ENCODE measurements around the gene MRPL41.
"Not testable (repeated sequence)": the region's sequence is repeated elsewhere in the genome, so short reads cannot be mapped to it uniquely, and the experiment has no call there.

The MRPL41 gene

DNA sequence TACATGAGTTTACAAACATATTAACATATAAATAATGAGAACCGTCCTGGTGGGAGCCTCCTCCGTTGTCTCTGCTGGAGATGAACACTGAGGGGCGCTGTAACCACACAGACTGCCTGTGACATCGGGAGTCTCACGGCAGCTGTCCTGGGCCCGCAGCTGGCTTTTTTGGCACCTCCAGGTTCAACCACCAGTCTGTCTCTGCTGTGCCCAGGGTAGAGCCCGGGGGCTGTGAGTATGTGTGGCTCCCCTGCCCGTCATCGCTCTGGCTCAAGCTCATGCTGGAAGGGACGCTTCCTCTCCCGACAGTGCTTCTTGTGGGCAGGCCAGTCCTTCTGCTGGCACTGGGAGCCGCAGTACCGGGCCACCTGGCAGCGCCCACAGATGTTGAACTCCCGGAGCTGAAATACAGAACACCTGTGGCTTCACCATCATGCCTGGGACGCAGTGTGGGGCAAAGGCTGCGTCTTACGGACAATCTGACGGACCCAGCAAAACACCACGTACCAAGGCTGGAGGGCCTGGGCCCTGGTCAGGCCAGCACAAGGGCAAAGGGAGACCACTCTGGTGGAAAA, 30.7 kb downstream of the MRPL41 start:
- DNase-seq (ENCODE audit: low spot score) = no peak

DNA sequence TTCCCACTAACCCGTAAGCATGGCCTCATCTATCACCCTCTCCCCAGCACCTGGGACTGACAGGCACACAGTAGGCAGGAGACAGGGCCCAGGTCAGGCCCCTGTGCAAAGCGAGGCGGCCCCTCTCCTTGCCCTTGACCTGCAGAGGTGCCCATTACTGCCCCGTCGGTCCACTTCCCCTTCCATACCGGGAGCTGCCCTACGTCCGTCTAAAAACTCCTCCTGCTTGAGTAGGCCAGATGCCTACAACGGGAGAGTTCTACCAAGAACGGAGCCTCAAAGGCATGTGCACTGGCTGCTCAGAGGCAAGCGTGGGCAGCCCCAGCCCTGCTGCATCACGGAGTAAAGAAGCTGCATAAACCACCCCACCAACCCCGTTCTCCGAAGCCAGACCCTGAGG, 31.7 kb downstream of the MRPL41 start:
- no peak for DNase-seq (ENCODE audit: low spot score)

DNA sequence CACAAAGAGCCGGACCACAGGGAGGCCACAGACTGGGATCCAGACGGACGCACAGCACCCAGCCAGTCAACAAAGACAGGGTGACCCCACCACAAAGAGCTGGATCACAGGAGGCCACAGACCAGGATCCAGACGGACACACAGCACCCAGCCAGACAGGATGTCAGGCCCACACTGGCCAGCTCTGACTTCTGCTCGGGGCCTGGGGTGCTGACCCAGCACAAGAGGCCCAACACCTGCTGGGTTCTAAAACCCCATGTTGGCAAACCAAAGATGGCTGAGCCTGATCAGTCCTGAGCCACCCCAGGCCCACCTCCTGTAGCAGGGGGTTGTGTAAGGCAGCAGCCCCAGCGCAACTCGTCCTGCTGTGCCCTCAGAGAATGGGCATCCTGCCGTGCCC, 32.3 kb downstream of the MRPL41 start:
- DNase-seq (ENCODE audit: low spot score) = no peak

DNA sequence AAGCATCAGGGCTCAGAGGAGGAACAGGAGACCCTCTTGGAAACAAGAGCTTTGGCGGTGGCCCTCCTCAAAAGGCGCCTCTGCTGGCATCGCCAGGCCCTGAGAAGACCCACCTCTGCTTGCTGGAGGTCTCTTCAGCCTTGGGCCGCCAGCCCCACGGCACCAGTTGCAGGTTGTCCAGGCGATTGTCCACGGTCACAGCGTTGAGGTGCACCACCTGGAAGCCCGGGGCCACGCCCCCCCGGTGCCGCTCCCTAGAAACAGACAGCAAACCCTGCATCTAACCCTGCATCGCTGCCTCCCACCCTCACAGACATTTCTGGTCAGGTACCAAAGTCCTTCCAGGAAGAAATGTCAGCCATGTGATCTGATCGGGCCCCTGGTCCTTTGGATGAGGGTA, 35.2 kb downstream of the MRPL41 start:
- DNase-seq (ENCODE audit: low spot score) = no peak

DNA sequence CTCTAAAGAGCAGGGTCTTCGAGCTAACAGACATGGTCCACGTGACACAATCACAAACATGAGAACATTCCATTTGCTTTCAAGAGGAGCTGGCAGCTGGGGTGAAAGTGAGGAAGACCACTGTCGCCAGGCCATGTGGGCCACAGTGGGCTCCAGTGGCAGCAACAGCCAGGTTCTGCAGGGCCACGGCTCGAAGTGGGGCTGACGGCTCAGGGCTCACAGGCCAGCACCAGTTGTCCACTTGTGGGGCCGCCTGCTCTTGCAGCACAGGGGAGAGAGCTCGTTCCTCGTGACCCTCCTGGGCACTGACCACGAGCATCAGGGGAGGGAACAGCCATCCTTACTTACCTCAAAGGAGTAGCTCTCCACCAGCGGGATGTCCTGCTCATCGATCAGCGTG, 36.6 kb downstream of the MRPL41 start:
- DNase-seq (ENCODE audit: low spot score) = no peak

DNA sequence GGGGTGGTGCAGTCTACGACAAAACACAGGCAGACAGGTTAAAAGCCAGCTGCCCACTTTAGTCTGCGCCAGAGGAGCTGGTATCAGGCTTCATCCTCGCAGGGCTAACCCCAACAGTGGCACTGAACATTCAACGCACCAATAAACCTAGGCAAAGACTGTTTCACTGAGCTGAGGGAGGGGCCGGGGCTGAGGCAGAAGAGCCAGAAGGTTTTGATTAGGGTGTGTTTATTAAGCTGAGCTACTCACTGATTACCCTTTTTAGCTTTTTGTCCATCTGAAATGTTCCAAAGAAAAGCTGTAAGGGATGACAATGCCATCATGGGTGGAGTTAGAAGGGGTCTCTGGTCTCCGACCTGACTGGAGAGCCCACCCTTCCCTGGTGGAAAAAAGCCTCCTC, 37.2 kb downstream of the MRPL41 start:
- DNase-seq (ENCODE audit: low spot score) = no peak

DNA sequence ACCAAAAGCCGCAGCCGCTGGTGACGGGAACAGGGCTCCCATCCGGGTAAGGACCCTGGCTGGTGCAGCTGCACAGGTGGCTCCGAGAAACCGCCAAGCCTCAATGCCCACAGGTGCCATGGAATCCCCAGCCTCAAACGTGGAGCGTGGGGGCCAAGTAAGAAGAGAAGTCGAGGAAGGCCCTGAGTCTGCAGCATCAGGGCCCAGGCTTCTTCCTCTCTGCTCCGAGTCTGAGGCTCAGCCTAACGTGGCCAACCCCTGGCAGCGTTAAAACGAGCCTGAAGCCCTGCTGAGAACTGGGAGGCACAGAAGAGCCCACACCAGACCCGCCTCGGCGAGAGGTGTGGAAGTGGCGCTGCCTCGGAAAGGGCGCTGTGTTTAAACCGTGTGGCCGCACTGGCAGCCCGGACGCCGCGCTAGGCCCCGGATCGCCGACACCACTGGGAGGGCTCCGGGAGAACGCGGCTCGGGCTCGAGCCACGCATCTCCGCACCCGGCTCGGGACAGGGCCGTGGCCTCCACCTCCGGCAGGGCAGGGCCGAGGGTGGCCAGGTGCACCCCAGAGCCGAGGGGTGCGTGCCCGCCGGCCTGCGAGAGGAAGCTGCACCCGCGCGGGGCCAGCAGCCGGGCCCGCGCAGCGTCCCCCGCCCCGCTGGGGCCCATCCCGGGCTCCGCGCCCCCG, 37.9 kb downstream of the MRPL41 start:
- DNase-seq (ENCODE audit: low spot score) = no peak

DNA sequence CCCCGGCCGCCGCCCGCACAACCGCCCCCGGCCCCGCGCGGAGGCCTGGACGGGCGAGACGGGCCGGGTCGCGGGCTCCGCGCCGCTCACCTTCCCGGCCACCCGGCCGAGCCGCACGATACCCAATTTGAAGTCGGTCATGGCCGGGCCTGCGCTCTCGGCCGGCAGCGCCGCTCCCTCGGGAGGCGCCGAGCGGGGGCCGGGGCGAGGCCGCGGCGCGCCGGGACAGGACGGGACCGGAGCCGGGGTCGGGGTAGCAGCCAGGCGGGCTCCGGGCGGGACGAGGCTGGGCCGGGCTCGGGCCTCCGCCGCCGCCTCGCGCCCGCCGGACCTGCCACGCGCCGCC, 38.4 kb downstream of the MRPL41 start:
- no peak for DNase-seq (ENCODE audit: low spot score)

DNA sequence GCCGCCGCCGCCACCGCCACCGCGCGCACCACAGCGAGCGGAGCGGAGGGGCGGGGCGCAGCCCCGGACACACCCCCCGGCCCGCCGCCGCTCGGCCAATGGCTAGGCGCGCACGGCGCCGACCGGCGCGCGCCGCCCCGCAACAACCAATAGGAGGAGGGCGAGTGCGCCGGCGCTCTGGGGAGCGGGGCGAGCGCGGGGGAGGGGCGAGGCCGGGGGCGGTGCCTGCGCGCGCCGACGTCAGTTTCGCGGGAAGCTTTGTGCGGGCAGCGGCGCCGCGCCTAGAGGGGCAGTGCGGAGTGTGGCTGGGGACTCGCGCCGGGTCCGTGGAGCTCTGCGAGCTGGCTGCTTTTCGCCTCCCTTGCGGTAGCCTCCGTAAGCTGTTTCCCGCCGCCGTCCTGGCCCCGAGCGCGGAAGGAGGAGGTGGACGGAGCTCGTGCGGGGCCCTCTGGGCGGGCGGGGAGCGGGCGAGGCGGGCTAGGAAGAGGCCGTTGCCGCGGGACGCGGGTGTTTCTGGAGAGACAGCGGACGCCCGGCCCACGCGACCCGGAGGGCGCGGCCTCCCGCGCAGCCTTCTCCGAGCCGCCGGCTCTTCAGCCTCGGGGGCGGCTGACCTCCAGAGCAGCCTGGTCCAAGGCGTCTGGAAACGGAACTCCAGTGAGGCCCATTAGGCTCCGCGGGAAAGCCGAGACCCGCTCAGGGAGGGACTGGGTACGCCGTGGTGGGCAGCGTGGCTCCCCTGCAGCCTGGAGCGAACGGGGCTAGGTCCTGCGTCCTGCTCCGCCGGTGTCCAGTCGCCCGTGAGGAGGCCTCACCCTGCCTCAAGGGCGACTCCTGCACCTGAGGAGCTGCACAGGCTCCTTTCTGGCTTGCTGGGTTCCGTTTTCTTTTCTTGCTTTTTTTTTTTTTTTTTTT, 39.0 kb downstream of the MRPL41 start, which contains the start of gene ZMYND19:
TSS of gene ZMYND19 (minus strand) at position 44 of the 915 bp plus-strand sequence. CDS start 249 bp downstream, outside the sequence.
- peak; percentile 94 for DNase-seq (ENCODE audit: low spot score)

DNA sequence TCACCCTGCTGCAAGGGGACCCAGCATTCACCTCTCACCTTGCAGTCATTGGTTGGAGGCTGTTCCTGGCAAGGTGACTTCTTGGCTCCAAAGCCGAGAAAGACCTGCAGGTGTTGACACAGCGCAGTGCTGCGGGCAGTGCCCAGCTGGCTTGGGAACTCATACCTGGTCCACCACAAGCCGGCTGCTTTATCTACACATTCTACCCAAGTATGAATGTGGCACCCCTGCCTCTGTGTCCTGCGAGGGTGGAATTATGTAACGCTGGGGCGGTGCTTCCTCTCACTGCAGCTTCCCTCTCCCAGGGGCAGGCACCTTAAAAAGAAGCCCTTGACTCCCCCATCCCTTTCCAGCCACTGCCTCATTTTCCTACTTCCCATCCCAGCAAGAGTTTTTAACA, 41.1 kb downstream of the MRPL41 start:
- DNase-seq (ENCODE audit: low spot score) = no peak

DNA sequence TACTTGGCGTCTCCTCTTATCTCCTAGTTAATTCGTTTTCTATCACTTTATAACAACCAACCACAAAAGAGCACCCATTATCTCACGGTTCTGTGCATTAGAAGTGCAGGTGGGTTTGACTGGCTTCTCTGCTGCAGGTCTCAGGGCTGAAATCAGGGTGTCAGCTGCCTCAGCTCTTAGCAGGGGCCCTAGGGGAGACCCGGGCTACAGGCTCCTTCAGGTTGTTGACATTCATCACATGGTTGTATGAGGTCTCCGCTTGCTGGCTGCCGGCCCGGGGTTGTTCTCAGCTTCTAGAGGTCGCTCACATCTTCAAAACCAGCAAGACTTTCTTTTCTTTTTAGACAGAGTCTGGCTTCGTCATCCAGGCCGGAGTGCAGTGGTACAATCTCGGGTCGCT, 41.5 kb downstream of the MRPL41 start:
- DNase-seq (ENCODE audit: low spot score) = no peak

DNA sequence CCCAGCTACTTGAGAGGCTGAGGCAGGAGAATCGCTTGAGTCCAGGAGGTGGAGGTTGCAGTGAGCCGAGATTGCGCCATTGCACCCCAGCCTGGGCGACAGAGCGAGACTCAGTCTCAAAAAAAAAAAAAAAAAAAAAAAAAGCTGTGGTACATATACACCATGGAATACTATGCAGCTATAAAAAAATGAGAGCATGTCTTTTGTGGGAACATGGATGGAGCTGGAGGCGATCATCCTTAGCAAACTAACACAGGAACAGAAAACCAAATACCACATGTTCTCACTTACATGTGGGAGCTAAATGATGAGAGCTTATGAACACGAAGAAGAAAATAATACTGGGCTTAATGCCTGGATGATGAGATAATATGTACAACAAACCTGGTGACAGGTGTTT, 44.9 kb downstream of the MRPL41 start:
- not testable (repeated sequence) for DNase-seq (ENCODE audit: low spot score)

DNA sequence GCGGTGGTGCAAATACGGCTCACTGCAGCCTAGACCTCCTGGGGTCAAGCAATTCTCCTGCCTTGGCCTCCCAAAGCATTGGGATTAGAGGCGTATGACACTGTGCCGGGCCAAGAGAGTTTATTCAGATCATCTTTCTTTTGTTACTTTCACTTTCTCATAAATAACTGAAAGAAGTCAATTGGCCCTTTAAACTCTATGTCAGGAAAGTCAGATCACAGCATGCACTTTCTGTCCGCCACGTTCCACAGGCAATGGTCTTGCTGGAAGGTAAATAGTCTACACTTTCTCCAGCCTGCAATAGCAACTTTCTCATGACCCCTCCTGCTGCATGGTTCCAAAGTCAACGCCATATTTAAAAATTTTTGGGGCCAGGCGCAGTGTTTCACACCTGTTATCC, 47.3 kb downstream of the MRPL41 start:
- DNase-seq (ENCODE audit: low spot score) = no peak
